MM.1S (cell line): ENCODE results near the gene OSGEP.

Experiments used
- DNase-seq: peaks from one replicate; pipeline ENCODE4 v3.0.0-alpha.2; 2015
- H2AFZ ChIP-seq: fragments of 300-600 bp; sonication (generic); 2 replicates; pipeline ENCODE4 v1.6.0; 2016; ENCODE audit warnings: antibody characterized with exemption, low read length
- H3F3A ChIP-seq: fragments of 300-600 bp; sonication (generic); 2 replicates; pipeline ENCODE4 v1.6.1; 2016; ENCODE audit warnings: mild to moderate bottlenecking, antibody characterized with exemption, low read length, moderate library complexity, mixed read lengths; ENCODE audit not compliant: insufficient read depth
- H3K27ac ChIP-seq: fragments of 300-600 bp; sonication (generic); 2 replicates; pipeline ENCODE4 v1.5.1; 2016; ENCODE audit warnings: mild to moderate bottlenecking, low read length
- H3K27me3 ChIP-seq: fragments of 300-600 bp; sonication (generic); replicated peaks from 2 replicates; pipeline ENCODE4 v1.6.0; 2016; ENCODE audit warnings: low read length; ENCODE audit not compliant: insufficient read depth
- H3K36me3 ChIP-seq: fragments of 300-600 bp; sonication (generic); replicated peaks from 2 replicates; pipeline ENCODE4 v1.6.1; 2016; ENCODE audit warnings: mild to moderate bottlenecking, low read length, mixed read lengths; ENCODE audit not compliant: insufficient read depth
- H3K4me1 ChIP-seq: fragments of 300-600 bp; sonication (generic); 2 replicates; pipeline ENCODE4 v1.6.1; 2016; ENCODE audit warnings: low read length, mixed read lengths
- H3K4me2 ChIP-seq: fragments of 300-600 bp; sonication (generic); 2 replicates; pipeline ENCODE4 v1.6.0; 2016; ENCODE audit warnings: low read depth, low read length
- H3K4me3 ChIP-seq: fragments of 300-600 bp; sonication (generic); 2 replicates; pipeline ENCODE4 v1.5.1; 2016; ENCODE audit warnings: low read length, mixed read lengths
- H3K79me2 ChIP-seq: fragments of 300-600 bp; sonication (generic); 2 replicates; pipeline ENCODE4 v1.6.1; 2016; ENCODE audit warnings: mixed run types, low read length, mixed read lengths
- H3K9ac ChIP-seq: fragments of 300-600 bp; sonication (generic); 2 replicates; pipeline ENCODE4 v1.6.1; 2016; ENCODE audit warnings: low read length, mixed read lengths
- H3K9me2 ChIP-seq: fragments of 300-600 bp; sonication (generic); replicated peaks from 2 replicates; pipeline ENCODE4 v1.6.1; 2016; ENCODE audit warnings: mild to moderate bottlenecking, low read length, mixed read lengths; ENCODE audit not compliant: insufficient read depth
- H3K9me3 ChIP-seq: fragments of 300-600 bp; sonication (generic); replicated peaks from 2 replicates; pipeline ENCODE4 v1.6.1; 2016; ENCODE audit warnings: mild to moderate bottlenecking, low read length, mixed read lengths; ENCODE audit not compliant: insufficient read depth
- H4K20me1 ChIP-seq: fragments of 300-600 bp; sonication (generic); 2 replicates; pipeline ENCODE4 v1.6.1; 2016; ENCODE audit warnings: mild to moderate bottlenecking, low read length, moderate library complexity, mixed read lengths; ENCODE audit not compliant: insufficient read depth
- CTCF ChIP-seq: fragments of 300-600 bp; sonication (generic); IDR thresholded peaks from 2 replicates; pipeline ENCODE4 v1.5.1; 2016; ENCODE audit warnings: antibody characterized with exemption, low read length, mixed read lengths
- EZH2 ChIP-seq: fragments of 300-600 bp; sonication (generic); optimal IDR thresholded peaks from 2 replicates; pipeline ENCODE3; 2017; ENCODE audit warnings: low read depth, mild to moderate bottlenecking, antibody characterized with exemption, low read length, mixed read lengths
- EZH2phosphoT487 ChIP-seq: fragments of 300-600 bp; sonication (generic); IDR thresholded peaks from 2 replicates; pipeline ENCODE4 v1.6.1; 2018; ENCODE audit warnings: antibody characterized with exemption, low read length

The OSGEP gene

GRCh38 chr14:20454516-20455354 is at the start of gene OSGEP, which contains the start of gene APEX1:
Gene OSGEP, minus strand, starts transcription at chr14:20454812. Its CDS starts 129 bp downstream, at chr14:20454683.
Gene APEX1, plus strand, starts transcription at chr14:20455226. Its CDS starts 420 bp downstream, at chr14:20455646.
- peak within 1 kb of the TSS; percentile 70 for H2AFZ ChIP-seq
- H3K9me2 ChIP-seq, result no peaks in the 10 kb centered on the region
- peak within 1 kb of the TSS; percentile 90 for H3K9ac ChIP-seq
- peak within 1 kb of the TSS; percentile 80 for H3K4me3 ChIP-seq
- no peak for TF ChIP-seq EZH2
- TF ChIP-seq CTCF, result no peak
- no peak for TF ChIP-seq EZH2phosphoT487
- H3K4me2 ChIP-seq, result peak within 1 kb of the TSS; percentile 68
- H4K20me1 ChIP-seq, result peaks cover 3% of the 10 kb centered on the region; the same call in 1 of the 2 replicates
- no peaks in the 10 kb centered on the region for H3K9me3 ChIP-seq
- no peaks in the 10 kb centered on the region for H3K36me3 ChIP-seq
- no peaks in the 10 kb centered on the region for H3K4me1 ChIP-seq
- no peaks in the 10 kb centered on the region for H3K27me3 ChIP-seq
- H3K79me2 ChIP-seq, result peaks cover 32% of the 10 kb centered on the region
- peak within 1 kb of the TSS; percentile 91 for H3K27ac ChIP-seq
- DNase-seq, result peak; percentile 96
- peaks cover 5% of the 10 kb centered on the region; the same call in 1 of the 2 replicates for H3F3A ChIP-seq

GRCh38 chr14:20503898-20504297 is 49.3 kb upstream of the OSGEP start:
- Histone ChIP-seq H3K4me1 (no peaks in the 10 kb centered on the region), H3K36me3 (no peaks in the 10 kb centered on the region), H3K79me2 (no peaks in the 10 kb centered on the region), H3K9ac (no peak overlapping the region), H3K27ac (no peak overlapping the region), H3K27me3 (no peaks in the 10 kb centered on the region), H3K9me2 (no peaks in the 10 kb centered on the region), H4K20me1 (no peaks in the 10 kb centered on the region), H3K4me2 (no peak overlapping the region), H2AFZ (no peak overlapping the region), H3K4me3 (no peak overlapping the region), H3F3A (no peaks in the 10 kb centered on the region), H3K9me3 (no peaks in the 10 kb centered on the region)
- TF ChIP-seq EZH2, result no peak
- TF ChIP-seq EZH2phosphoT487, result no peak
- no peak for TF ChIP-seq CTCF
- no peak for DNase-seq

- H3K79me2 ChIP-seq, result no peaks in the 10 kb centered on the region
- H4K20me1 ChIP-seq, result no peaks in the 10 kb centered on the region
- H3F3A ChIP-seq, result no peaks in the 10 kb centered on the region
- H3K27me3 ChIP-seq, result no peaks in the 10 kb centered on the region
- no peak overlapping the region for H2AFZ ChIP-seq
- no peaks in the 10 kb centered on the region for H3K4me1 ChIP-seq
- H3K27ac ChIP-seq, result no peak overlapping the region
- no peak overlapping the region for H3K4me3 ChIP-seq
- no peaks in the 10 kb centered on the region for H3K9me2 ChIP-seq
- no peak overlapping the region for H3K9ac ChIP-seq
- H3K36me3 ChIP-seq, result no peaks in the 10 kb centered on the region
- no peaks in the 10 kb centered on the region for H3K9me3 ChIP-seq
- H3K4me2 ChIP-seq, result no peak overlapping the region
- no peak for DNase-seq
- TF ChIP-seq CTCF (no peak), EZH2phosphoT487 (no peak), EZH2 (no peak)
These were observed 46.7 kb upstream of the OSGEP start for GRCh38 chr14:20501346-20501745.
